ENCODE data around the gene MASP1. TPM values are rescaled to one million over a fixed set of nuclear protein-coding genes. Genes with fewer than 3 reads are reported as not detected.

Gene MASP1
- total and polyA plus RNA-seq, 2 donors (not counting 1 experiment from before 2014, with no cell fraction given) = 145 to 328 TPM

GRCh38 chr3:187334904-187335303, 43.4 kb upstream of the MASP1 start:
- no peak overlapping the region for H3K4me3 ChIP-seq (replicated peaks in 1 of 4; ENCODE audit: control extremely low read depth in 1 of 4, insufficient read depth in 1 of 4, low read depth in 3 of 4, low read length in 4 of 4)
- H3K27ac ChIP-seq (ENCODE audit: insufficient read depth, low read length) = no peak overlapping the region

GRCh38 chr3:187328691-187329090, 37.2 kb upstream of the MASP1 start:
- no peaks in the 10 kb centered on the region for H3K36me3 ChIP-seq (ENCODE audit: control insufficient read depth, insufficient read depth, low read length)
- H4K20me1 ChIP-seq (ENCODE audit: control insufficient read depth, extremely low read depth, insufficient read depth, low read length) = no peaks in the 10 kb centered on the region
- no peak overlapping the region for H3K27ac ChIP-seq (ENCODE audit: insufficient read depth, low read length)
- H3K79me2 ChIP-seq (ENCODE audit: control insufficient read depth, insufficient read depth, low read length) = no peaks in the 10 kb centered on the region
- no peak overlapping the region for H2AFZ ChIP-seq (ENCODE audit: low read length)
- DNase-seq (ENCODE audit: low read depth in 2 of 2) = no peak
- H3K4me1 ChIP-seq (ENCODE audit: control insufficient read depth, extremely low read depth, insufficient read depth, low read length) = no peaks in the 10 kb centered on the region
- H3K4me2 ChIP-seq (ENCODE audit: extremely low read depth, insufficient read depth, low read length) = no peak overlapping the region
- no peak for TF ChIP-seq CTCF (conservative IDR thresholded peaks at IDR 0.05 in 1 of 2, IDR thresholded peaks at IDR 0.05 in 1 of 2; ENCODE audit: low read depth in 1 of 2, low read length in 2 of 2)
- TF ChIP-seq EZH2 (IDR thresholded peaks at IDR 0.05; ENCODE audit: low read length, missing control alignments) = no peak
- no peaks in the 10 kb centered on the region for H3K9me3 ChIP-seq (ENCODE audit: control insufficient read depth, insufficient read depth, low read depth, low read length)
- H3K27me3 ChIP-seq (ENCODE audit: control insufficient read depth, insufficient read depth, low read length) = peaks cover 4% of the 10 kb centered on the region
- no peak overlapping the region for H3K9ac ChIP-seq (ENCODE audit: insufficient read depth, low read length)
- no peak overlapping the region for H3K4me3 ChIP-seq (replicated peaks in 1 of 4; ENCODE audit: control extremely low read depth in 1 of 4, insufficient read depth in 1 of 4, low read depth in 3 of 4, low read length in 4 of 4)

More at GRCh38 chr3:187334904-187335303, 43.4 kb upstream of the MASP1 start:
- no peaks in the 10 kb centered on the region for H3K27me3 ChIP-seq (ENCODE audit: control insufficient read depth, insufficient read depth, low read length)
- no peak for DNase-seq (ENCODE audit: low read depth in 2 of 2)
- H3K79me2 ChIP-seq (ENCODE audit: control insufficient read depth, insufficient read depth, low read length) = no peaks in the 10 kb centered on the region
- H3K36me3 ChIP-seq (ENCODE audit: control insufficient read depth, insufficient read depth, low read length) = no peaks in the 10 kb centered on the region
- no peaks in the 10 kb centered on the region for H4K20me1 ChIP-seq (ENCODE audit: control insufficient read depth, extremely low read depth, insufficient read depth, low read length)
- no peak for TF ChIP-seq CTCF (conservative IDR thresholded peaks at IDR 0.05 in 1 of 2, IDR thresholded peaks at IDR 0.05 in 1 of 2; ENCODE audit: low read depth in 1 of 2, low read length in 2 of 2)
- no peaks in the 10 kb centered on the region for H3K9me3 ChIP-seq (ENCODE audit: control insufficient read depth, insufficient read depth, low read depth, low read length)
- no peak overlapping the region for H3K4me2 ChIP-seq (ENCODE audit: extremely low read depth, insufficient read depth, low read length)
- no peak overlapping the region for H2AFZ ChIP-seq (ENCODE audit: low read length)
- no peak overlapping the region for H3K9ac ChIP-seq (ENCODE audit: insufficient read depth, low read length)
- H3K4me1 ChIP-seq (ENCODE audit: control insufficient read depth, extremely low read depth, insufficient read depth, low read length) = no peaks in the 10 kb centered on the region

GRCh38 chr3:187327845-187328244, 36.3 kb upstream of the MASP1 start:
- H3K4me1 ChIP-seq (ENCODE audit: control insufficient read depth, extremely low read depth, insufficient read depth, low read length) = no peaks in the 10 kb centered on the region
- H3K27ac ChIP-seq (ENCODE audit: insufficient read depth, low read length) = no peak overlapping the region
- H3K79me2 ChIP-seq (ENCODE audit: control insufficient read depth, insufficient read depth, low read length) = no peaks in the 10 kb centered on the region
- H3K9me3 ChIP-seq (ENCODE audit: control insufficient read depth, insufficient read depth, low read depth, low read length) = no peaks in the 10 kb centered on the region
- TF ChIP-seq EZH2 (IDR thresholded peaks at IDR 0.05; ENCODE audit: low read length, missing control alignments) = no peak
- no peak for TF ChIP-seq CTCF (conservative IDR thresholded peaks at IDR 0.05 in 1 of 2, IDR thresholded peaks at IDR 0.05 in 1 of 2; ENCODE audit: low read depth in 1 of 2, low read length in 2 of 2)
- H3K9ac ChIP-seq (ENCODE audit: insufficient read depth, low read length) = no peak overlapping the region
- H3K4me2 ChIP-seq (ENCODE audit: extremely low read depth, insufficient read depth, low read length) = no peak overlapping the region
- H3K36me3 ChIP-seq (ENCODE audit: control insufficient read depth, insufficient read depth, low read length) = no peaks in the 10 kb centered on the region
- H4K20me1 ChIP-seq (ENCODE audit: control insufficient read depth, extremely low read depth, insufficient read depth, low read length) = no peaks in the 10 kb centered on the region
- no peak overlapping the region for H2AFZ ChIP-seq (ENCODE audit: low read length)
- no peak for DNase-seq (ENCODE audit: low read depth in 2 of 2)
- peaks cover 4% of the 10 kb centered on the region for H3K27me3 ChIP-seq (ENCODE audit: control insufficient read depth, insufficient read depth, low read length)
- no peak overlapping the region for H3K4me3 ChIP-seq (replicated peaks in 1 of 4; ENCODE audit: control extremely low read depth in 1 of 4, insufficient read depth in 1 of 4, low read depth in 3 of 4, low read length in 4 of 4)

Data from fibroblast of lung (primary cell).